Panc1 (cell line): ENCODE data around the gene BTN2A1. TPM values are rescaled to one million over a fixed set of nuclear protein-coding genes. Genes with fewer than 3 reads are reported as not detected.

Source experiments
- ATAC-seq: fragments of 200-7000 bp; cut with Tn5 transposase; 2 replicates; pipeline ENCODE4 v1.9.1; 2020; ENCODE audit warnings: mild to moderate bottlenecking, moderate library complexity
- BruUV-seq: library from RNA; stranded (reverse); fragments of 400-500 nt; replicated peaks from 2 replicates; lab custom pipeline; 2021; lab: Mats Ljungman, UMichigan
- CTCF ChIA-PET: fragments of 300-600 bp; sonication (Branson Sonifier 250); formaldehyde crosslinking; loops from one replicate; lab custom pipeline; 2022; ENCODE audit warnings: antibody characterized with exemption; lab: Charles Lee
- POLR2A ChIA-PET: fragments of 300-600 bp; sonication (Branson Sonifier 250); formaldehyde crosslinking; loops from one replicate; lab custom pipeline; 2022; ENCODE audit warnings: antibody characterized with exemption; lab: Charles Lee
- DNase-seq: peaks from one replicate; pipeline ENCODE4 v3.0.0-alpha.2; 2010; ENCODE audit warnings: low read depth, low spot score
- H3K27ac ChIP-seq: 2 replicates; pipeline ENCODE4 v1.5.1; 2011; ENCODE audit warnings: mild to moderate bottlenecking, low read length, inconsistent platforms
- H3K27me3 ChIP-seq: fragments of 200-500 bp; sonication (Bioruptor generic); 2 replicates; pipeline ENCODE4 v1.6.0; 2014; ENCODE audit warnings: low read length, inconsistent platforms; ENCODE audit not compliant: control insufficient read depth, insufficient read depth
- H3K36me3 ChIP-seq: fragments of 200-500 bp; sonication (Bioruptor generic); 2 replicates; pipeline ENCODE4 v1.5.1; 2014; ENCODE audit warnings: inconsistent platforms, mild to moderate bottlenecking, low read length, moderate library complexity; ENCODE audit not compliant: control insufficient read depth, insufficient read depth
- H3K4me1 ChIP-seq: 2 replicates; pipeline ENCODE4 v1.5.1; 2011; ENCODE audit warnings: inconsistent platforms, mild to moderate bottlenecking, low read length, moderate library complexity; ENCODE audit not compliant: control insufficient read depth, insufficient read depth
- H3K4me3 ChIP-seq, 2 experiments: 2 replicates each; pipeline ENCODE4 v1.5.1; 2011 to 2012; ENCODE audit warnings: low read depth in 2 of 2, low read length in 2 of 2, mild to moderate bottlenecking in 2 of 2, inconsistent platforms in 1 of 2, moderate library complexity in 1 of 2
- H3K9me3 ChIP-seq: fragments of 200-500 bp; sonication (Bioruptor generic); 2 replicates; pipeline ENCODE4 v1.5.1; 2014; ENCODE audit warnings: low read depth, mild to moderate bottlenecking, inconsistent platforms, low read length, moderate library complexity; ENCODE audit not compliant: control insufficient read depth, insufficient read depth
- CTCF ChIP-seq: fragments of 450-650 bp; IDR thresholded peaks from 2 replicates; pipeline ENCODE4 v1.5.1; 2017; ENCODE audit warnings: mild to moderate bottlenecking
- POLR2AphosphoS5 ChIP-seq: IDR thresholded peaks from 2 replicates; pipeline ENCODE4 v1.6.1; 2012; ENCODE audit warnings: mild to moderate bottlenecking, low read depth, low read length, moderate library complexity
- REST ChIP-seq, 2 experiments: IDR thresholded peaks; 2 replicates each; pipeline ENCODE4 v1.6.1; 2011 to 2012; ENCODE audit warnings: low read depth in 2 of 2, control low read depth in 1 of 2, low read length in 1 of 2, mild to moderate bottlenecking in 1 of 2, moderate library complexity in 1 of 2; ENCODE audit not compliant: insufficient read depth in 1 of 2
- SIN3A ChIP-seq: IDR thresholded peaks from 2 replicates; pipeline ENCODE4 v1.6.1; 2012; ENCODE audit warnings: low read depth, mild to moderate bottlenecking, low read length, moderate library complexity, borderline replicate concordance; ENCODE audit not compliant: insufficient read depth
- TCF7L2 ChIP-seq: IDR thresholded peaks from 2 replicates; pipeline ENCODE4 v1.6.1; 2011; ENCODE audit warnings: mild to moderate bottlenecking, low read depth, low read length, inconsistent platforms
- in situ Hi-C: cut with HindIII; loops from 2 replicates; pipeline ENCODE4 v1.10.0; 2016; ENCODE audit warnings: low sequenced_read_pairs, low pct_unique_long_range_greater_than_20kb
- intact Hi-C: fragments of 100-400 bp; cut with micrococcal nuclease; formaldehyde crosslinking; loops from one replicate; pipeline ENCODE4 v1.10.0; 2022; ENCODE audit not compliant: unreplicated experiment
- total RNA-seq: library from RNA; stranded (reverse); gene quantifications from one replicate; pipeline ENCODE4 v1.2.1, GENCODE V29; 2021; ENCODE audit not compliant: unreplicated experiment

The BTN2A1 gene
- total RNA-seq, 1 experiment from 2014 or later, result 23.0 TPM

- ATAC-seq (peak; percentile 25; the same call in 1 of the 2 replicates), DNase-seq (no peak)
- BruUV-seq, result no TSS peak
- CTCF ChIA-PET, result no interaction called here
- 0 out of 2 replicates have a peak, but pooled peaks cover 4% of the 10 kb centered on the region for H3K4me1 ChIP-seq
- no peak overlapping the region for H3K27ac ChIP-seq
- no peaks in the 10 kb centered on the region for H3K36me3 ChIP-seq
- POLR2A ChIA-PET, result no interaction called here
- peak overlapping the region; percentile 37 to 58 for H3K4me3 ChIP-seq
- TF ChIP-seq CTCF (no peak), TCF7L2 (no peak), POLR2AphosphoS5 (no peak), SIN3A (no peak), REST (IDR thresholded peaks at IDR 0.05; ENCODE audit: insufficient read depth in 1 of 2, low read depth in 2 of 2, low read length in 1 of 2) (no peak)
- intact Hi-C loops, result no loop called here
- no peaks in the 10 kb centered on the region for H3K9me3 ChIP-seq
- in situ Hi-C loops, result no loop called here
- H3K27me3 ChIP-seq, result peaks cover 12% of the 10 kb centered on the region
Observed at GRCh38 chr6:26502165-26502564, 44.4 kb downstream of the BTN2A1 start.

GRCh38 chr6:26502626-26503025 is 44.9 kb downstream of the BTN2A1 start:
- CTCF ChIA-PET, result no interaction called here
- POLR2A ChIA-PET, result no interaction called here
- no TSS peak for BruUV-seq
- no peaks in the 10 kb centered on the region for H3K36me3 ChIP-seq
- H3K4me3 ChIP-seq, result no peak overlapping the region
- peaks cover 12% of the 10 kb centered on the region for H3K27me3 ChIP-seq
- intact Hi-C loops (no loop called here), in situ Hi-C loops (no loop called here)
- TF ChIP-seq POLR2AphosphoS5 (no peak), TCF7L2 (no peak), CTCF (no peak), SIN3A (no peak), REST (IDR thresholded peaks at IDR 0.05; ENCODE audit: insufficient read depth in 1 of 2, low read depth in 2 of 2, low read length in 1 of 2) (no peak)
- H3K27ac ChIP-seq, result no peak overlapping the region
- ATAC-seq, result no peak
- no peak for DNase-seq
- H3K9me3 ChIP-seq, result no peaks in the 10 kb centered on the region
- H3K4me1 ChIP-seq, result 0 out of 2 replicates have a peak, but pooled peaks cover 4% of the 10 kb centered on the region
